ENCODE results near the gene IP6K2. TPM values are rescaled to one million over a fixed set of nuclear protein-coding genes. Genes with fewer than 3 reads are reported as not detected.
A peak's percentile ranks its signal among the peaks of the same experiment; 100 is the strongest.

Gene IP6K2
- total and polyA plus RNA-seq, 2 of the 13 experiments (the other 11 are each of a cell fraction or from before 2014, with no cell fraction given), result 85.5 to 112 TPM

GRCh38 chr3:48644898-48645760, 71.9 kb downstream of the IP6K2 start:
- DNase-seq (ENCODE audit: low spot score) (no peak), ATAC-seq (no peak), FAIRE-seq (no peak)
- POLR2A ChIA-PET, result no interaction called here
- H3K79me2 ChIP-seq (ENCODE audit: insufficient read depth, low read length), result no peaks in the 10 kb centered on the region
- intact Hi-C loops (cut with micrococcal nuclease; ENCODE audit: unreplicated experiment) (no loop called here), in situ Hi-C loops (cut with HindIII; ENCODE audit: extremely low pct_ligation_motif_present, low pct_unique_long_range_greater_than_20kb) (no loop called here)
- no peak overlapping the region for H3K27ac ChIP-seq (ENCODE audit: extremely low read length, insufficient read depth, low read length)
- no peak overlapping the region for H3K4me2 ChIP-seq (ENCODE audit: low read depth, low read length)
- no peak overlapping the region for H3K4me3 ChIP-seq (replicated peaks in 1 of 3; ENCODE audit: insufficient read depth in 1 of 3, low read depth in 2 of 3, low read length in 3 of 3)
- no TSS peak for BruUV-seq (replicated peaks)
- WGBS (ENCODE audit: low lambda C conversion rate), result 100% methylated on average over 1 of the region's 22 CpGs
- CTCF ChIA-PET (ENCODE audit: low intra/inter-chr PET ratio, low total read pairs), result no interaction called here
- no peak overlapping the region for H2AFZ ChIP-seq (ENCODE audit: low read length)
- 0 out of 2 replicates have a peak, but pooled peaks cover 4% of the 10 kb centered on the region for H3K4me1 ChIP-seq (ENCODE audit: insufficient read depth, low read length)
- H3K9me3 ChIP-seq (ENCODE audit: low read length), result no peaks in the 10 kb centered on the region
- H3K36me3 ChIP-seq (replicated peaks in 1 of 2; ENCODE audit: control insufficient read depth in 1 of 2, insufficient read depth in 2 of 2, low read length in 2 of 2), result peaks cover 1 to 2% of the 10 kb centered on the region in 2 experiments; a peak in 2 of 5 replicates
- no peak overlapping the region for H3K9ac ChIP-seq (ENCODE audit: insufficient read depth, low read depth, low read length)
- H4K20me1 ChIP-seq (ENCODE audit: insufficient read depth, low read length), result no peaks in the 10 kb centered on the region
- no peaks in the 10 kb centered on the region for H3K27me3 ChIP-seq (ENCODE audit: control insufficient read depth in 1 of 2, insufficient read depth in 2 of 2, low read length in 2 of 2)
- no peak for TF ChIP-seq ZNF543 (CRISPR knock-in tag; IDR thresholded peaks at IDR 0.05)
- TF ChIP-seq, protein P1, sequence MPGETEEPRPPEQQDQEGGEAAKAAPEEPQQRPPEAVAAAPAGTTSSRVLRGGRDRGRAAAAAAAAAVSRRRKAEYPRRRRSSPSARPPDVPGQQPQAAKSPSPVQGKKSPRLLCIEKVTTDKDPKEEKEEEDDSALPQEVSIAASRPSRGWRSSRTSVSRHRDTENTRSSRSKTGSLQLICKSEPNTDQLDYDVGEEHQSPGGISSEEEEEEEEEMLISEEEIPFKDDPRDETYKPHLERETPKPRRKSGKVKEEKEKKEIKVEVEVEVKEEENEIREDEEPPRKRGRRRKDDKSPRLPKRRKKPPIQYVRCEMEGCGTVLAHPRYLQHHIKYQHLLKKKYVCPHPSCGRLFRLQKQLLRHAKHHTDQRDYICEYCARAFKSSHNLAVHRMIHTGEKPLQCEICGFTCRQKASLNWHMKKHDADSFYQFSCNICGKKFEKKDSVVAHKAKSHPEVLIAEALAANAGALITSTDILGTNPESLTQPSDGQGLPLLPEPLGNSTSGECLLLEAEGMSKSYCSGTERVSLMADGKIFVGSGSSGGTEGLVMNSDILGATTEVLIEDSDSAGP (CRISPR knock-in tag; IDR thresholded peaks at IDR 0.05; ENCODE audit: borderline replicate concordance), result 0 out of 2 replicates have a peak, but pooled peaks have one; percentile 20
- TF ChIP-seq ZNF230 (CRISPR knock-in tag; IDR thresholded peaks at IDR 0.05), result no peak
- no peak for TF ChIP-seq ZNF713 (CRISPR knock-in tag; IDR thresholded peaks at IDR 0.05)
- no peak for TF ChIP-seq RBFOX2 (IDR thresholded peaks at IDR 0.05; ENCODE audit: low read depth, low read length)
- no peak for TF ChIP-seq PATZ1 (CRISPR knock-in tag; IDR thresholded peaks at IDR 0.05)
- no peak for TF ChIP-seq SRF (IDR thresholded peaks at IDR 0.05; ENCODE audit: low read depth, low read length)

Data from HepG2 (cell line).